GM12891 (cell line): Measurements from ENCODE around the gene IGF1.

Experiments used
- DNase-seq: peaks from one replicate; pipeline ENCODE4 v3.0.0; 2011; ENCODE audit warnings: low spot score; ENCODE audit not compliant: insufficient read length
- FAIRE-seq: peaks from 2 replicates; lab custom pipeline; 2011; peaks lifted over from hg19 to GRCh38; lab: Jason Lieb, UNC
- PAX5 ChIP-seq: IDR thresholded peaks from 2 replicates; pipeline ENCODE4 v1.6.1; 2011; ENCODE audit warnings: low read length, moderate library complexity, mild to moderate bottlenecking; ENCODE audit not compliant: insufficient read depth, severe bottlenecking
- POLR2A ChIP-seq: IDR thresholded peaks from 2 replicates; pipeline ENCODE4 v1.6.1; 2011; ENCODE audit warnings: low read depth, low read length, control low read depth
- POLR2AphosphoS5 ChIP-seq: IDR thresholded peaks from 2 replicates; pipeline ENCODE4 v1.6.1; 2011; ENCODE audit warnings: low read depth, low read length, control low read depth
- POU2F2 ChIP-seq: IDR thresholded peaks from 2 replicates; pipeline ENCODE4 v1.6.1; 2011; ENCODE audit warnings: low read depth, mild to moderate bottlenecking, control low read depth, low read length, moderate library complexity
- SPI1 ChIP-seq: IDR thresholded peaks from 2 replicates; pipeline ENCODE4 v1.6.1; 2011; ENCODE audit warnings: low read depth, low read length, control low read depth
- TAF1 ChIP-seq: IDR thresholded peaks from 2 replicates; pipeline ENCODE4 v1.6.1; 2011; ENCODE audit warnings: low read depth, low read length, control low read depth

The IGF1 gene

DNA sequence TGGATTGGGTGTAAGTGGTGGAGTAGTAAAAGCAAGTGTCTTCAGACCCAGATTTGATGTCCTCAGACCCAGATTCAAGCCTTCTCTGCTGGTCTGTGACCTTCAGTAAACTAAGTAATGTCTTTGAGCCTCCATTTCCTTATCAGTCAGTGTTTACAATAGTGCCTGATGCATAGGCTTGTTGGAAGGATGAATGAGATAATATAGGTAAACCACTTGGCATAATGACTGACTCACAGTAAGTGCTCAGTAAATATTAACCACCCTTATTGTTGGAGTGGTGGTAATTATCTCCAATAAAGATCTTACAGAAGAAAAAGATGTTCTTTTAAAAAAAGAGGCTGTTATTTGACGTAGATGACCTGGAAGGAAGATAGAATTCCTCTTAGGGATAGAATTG is 86.2 kb downstream of the IGF1 start:
- FAIRE-seq (no peak), DNase-seq (no peak)
- no peak for TF ChIP-seq PAX5
- no peak for TF ChIP-seq TAF1
- TF ChIP-seq SPI1: no peak
- TF ChIP-seq POLR2AphosphoS5: no peak

- DNase-seq (no peak), FAIRE-seq (no peak)
- TF ChIP-seq SPI1: no peak
- TF ChIP-seq POU2F2: no peak
- no peak for TF ChIP-seq POLR2AphosphoS5
- no peak for TF ChIP-seq TAF1
- no peak for TF ChIP-seq PAX5
- no peak for TF ChIP-seq POLR2A
Observed at GRCh38 chr12:102390068-102390467, 90.3 kb downstream of the IGF1 start.

- TF ChIP-seq POU2F2 (no peak), POLR2A (no peak), SPI1 (no peak), TAF1 (no peak), PAX5 (no peak), POLR2AphosphoS5 (no peak)
- no peak for DNase-seq
- no peak for FAIRE-seq
Observed at GRCh38 chr12:102388469-102388868, 91.9 kb downstream of the IGF1 start.

DNA sequence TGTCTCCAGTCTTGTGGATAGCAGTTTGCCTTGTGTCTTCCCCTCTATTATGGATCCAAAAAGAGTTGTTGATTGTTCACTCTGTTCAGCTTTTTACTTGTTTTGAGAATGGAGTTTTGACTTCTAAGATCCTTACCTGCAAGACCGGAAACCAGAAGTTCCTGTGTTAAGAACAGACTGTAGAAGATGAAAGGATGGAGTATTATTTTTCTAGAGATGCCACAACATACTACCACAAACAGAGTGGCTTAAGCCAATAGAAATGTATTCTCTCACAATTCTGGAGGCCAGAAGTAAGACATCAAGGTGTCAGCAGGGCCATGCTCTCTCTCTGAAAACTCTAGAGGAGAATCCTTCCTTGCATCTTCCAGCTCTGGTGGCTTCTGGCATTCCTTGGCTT is 95.0 kb downstream of the IGF1 start:
- TF ChIP-seq POU2F2 (no peak), PAX5 (no peak), TAF1 (no peak), POLR2AphosphoS5 (no peak), SPI1 (no peak), POLR2A (no peak)
- no peak for DNase-seq
- FAIRE-seq: no peak

GRCh38 chr12:102379346-102380162 is 100.8 kb downstream of the IGF1 start:
- DNase-seq (no peak), FAIRE-seq (peak; percentile 9)
- TF ChIP-seq POU2F2: no peak

DNA sequence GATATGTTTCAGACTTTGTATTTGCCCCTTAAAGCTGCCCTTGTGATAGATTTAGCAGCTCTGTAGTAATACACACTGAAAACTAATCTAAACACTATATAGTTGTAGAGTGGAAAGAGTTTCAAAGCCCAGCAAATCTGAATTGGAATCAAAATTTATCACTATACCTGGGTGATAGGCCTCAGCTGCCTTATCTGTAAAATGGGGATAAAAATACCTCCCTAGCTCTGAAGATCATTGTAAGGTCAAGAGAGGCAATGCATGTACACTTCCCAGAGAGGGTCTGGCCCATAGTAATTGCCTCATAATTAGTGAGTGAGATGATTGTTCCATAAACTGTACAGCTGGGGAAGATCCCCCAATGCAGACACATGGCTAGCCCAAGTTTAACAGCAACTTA is 103.6 kb downstream of the IGF1 start:
- no peak for DNase-seq
- TF ChIP-seq PAX5 (no peak), POLR2AphosphoS5 (no peak), POLR2A (no peak), POU2F2 (no peak), TAF1 (no peak), SPI1 (no peak)
- no peak for FAIRE-seq

GRCh38 chr12:102376181-102376747 is 104.1 kb downstream of the IGF1 start:
- no peak for FAIRE-seq
- DNase-seq: no peak
- no peak for TF ChIP-seq SPI1
- TF ChIP-seq POLR2A: no peak
- TF ChIP-seq TAF1: no peak
- no peak for TF ChIP-seq PAX5
- no peak for TF ChIP-seq POLR2AphosphoS5
- no peak for TF ChIP-seq POU2F2

- TF ChIP-seq PAX5: no peak
- no peak for FAIRE-seq
- DNase-seq: no peak
Observed at GRCh38 chr12:102374190-102374589, 106.2 kb downstream of the IGF1 start.

- TF ChIP-seq POU2F2: no peak
- no peak for TF ChIP-seq POLR2AphosphoS5
- TF ChIP-seq TAF1: no peak
- no peak for TF ChIP-seq PAX5
- TF ChIP-seq POLR2A: no peak
- no peak for TF ChIP-seq SPI1
- FAIRE-seq (no peak), DNase-seq (no peak)
Observed at GRCh38 chr12:102372087-102372486, 108.3 kb downstream of the IGF1 start.

GRCh38 chr12:102371165-102371564 is 109.2 kb downstream of the IGF1 start:
- no peak for TF ChIP-seq SPI1
- TF ChIP-seq TAF1: no peak
- no peak for TF ChIP-seq POLR2A
- no peak for TF ChIP-seq POLR2AphosphoS5
- TF ChIP-seq POU2F2: no peak
- DNase-seq: no peak
- no peak for FAIRE-seq
